Amygdala (tissue), 56 donors: ENCODE measurements around the gene MEF2D.

ENCODE experiments used
- DNase-seq, 56 donors: peaks; one replicate each; lab custom pipeline; 2025; lab: John Stamatoyannopoulos, UW

The MEF2D gene

DNA sequence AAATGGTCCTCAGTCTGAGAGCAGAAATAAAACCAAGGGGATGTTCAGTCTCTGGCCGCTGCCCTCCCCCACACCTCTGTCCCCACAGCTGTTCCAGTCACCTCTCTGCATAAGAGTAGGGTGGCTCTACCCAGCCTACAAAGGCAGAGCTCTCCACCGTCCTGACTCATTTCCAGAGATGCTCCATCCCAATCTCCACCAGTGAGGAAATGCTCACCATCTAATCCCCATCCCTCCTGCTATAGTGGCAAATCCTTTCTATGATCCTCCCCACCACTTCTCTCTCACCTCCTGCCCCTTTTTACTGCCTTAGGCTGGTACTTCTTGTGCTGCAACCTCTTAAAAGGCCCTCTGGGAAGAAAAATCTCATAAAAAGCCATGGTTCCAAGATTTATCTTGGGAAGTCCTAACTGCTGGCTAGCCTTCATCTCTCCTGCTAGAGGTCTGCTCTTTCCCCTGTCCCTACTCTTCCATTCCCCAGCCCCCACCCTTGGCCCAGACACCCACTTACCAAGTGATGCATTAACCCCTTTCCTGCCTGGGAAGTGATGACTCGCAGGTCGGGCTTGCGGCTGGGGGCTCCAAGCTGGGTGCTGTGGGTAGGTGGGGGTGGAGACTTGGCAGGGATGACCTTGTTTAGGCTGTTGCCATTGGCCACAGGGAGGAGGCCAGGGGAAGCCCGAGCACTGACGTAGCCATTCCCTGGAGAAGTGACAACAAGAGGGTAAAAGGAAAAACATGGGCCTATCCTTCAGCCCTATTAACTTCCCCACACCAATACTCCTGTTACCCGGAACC is 23.9 kb downstream of the MEF2D start:
- DNase-seq, result peak in 2 of 56 donors; percentile 16 to 41

- DNase-seq, result peak in 49 of 56 donors; percentile 29 to 86 (median 64)
Observed at GRCh38 chr1:156475568-156476500, 24.7 kb downstream of the MEF2D start.

- DNase-seq, result no peak
Observed at GRCh38 chr1:156474966-156475365, 25.6 kb downstream of the MEF2D start.

DNA sequence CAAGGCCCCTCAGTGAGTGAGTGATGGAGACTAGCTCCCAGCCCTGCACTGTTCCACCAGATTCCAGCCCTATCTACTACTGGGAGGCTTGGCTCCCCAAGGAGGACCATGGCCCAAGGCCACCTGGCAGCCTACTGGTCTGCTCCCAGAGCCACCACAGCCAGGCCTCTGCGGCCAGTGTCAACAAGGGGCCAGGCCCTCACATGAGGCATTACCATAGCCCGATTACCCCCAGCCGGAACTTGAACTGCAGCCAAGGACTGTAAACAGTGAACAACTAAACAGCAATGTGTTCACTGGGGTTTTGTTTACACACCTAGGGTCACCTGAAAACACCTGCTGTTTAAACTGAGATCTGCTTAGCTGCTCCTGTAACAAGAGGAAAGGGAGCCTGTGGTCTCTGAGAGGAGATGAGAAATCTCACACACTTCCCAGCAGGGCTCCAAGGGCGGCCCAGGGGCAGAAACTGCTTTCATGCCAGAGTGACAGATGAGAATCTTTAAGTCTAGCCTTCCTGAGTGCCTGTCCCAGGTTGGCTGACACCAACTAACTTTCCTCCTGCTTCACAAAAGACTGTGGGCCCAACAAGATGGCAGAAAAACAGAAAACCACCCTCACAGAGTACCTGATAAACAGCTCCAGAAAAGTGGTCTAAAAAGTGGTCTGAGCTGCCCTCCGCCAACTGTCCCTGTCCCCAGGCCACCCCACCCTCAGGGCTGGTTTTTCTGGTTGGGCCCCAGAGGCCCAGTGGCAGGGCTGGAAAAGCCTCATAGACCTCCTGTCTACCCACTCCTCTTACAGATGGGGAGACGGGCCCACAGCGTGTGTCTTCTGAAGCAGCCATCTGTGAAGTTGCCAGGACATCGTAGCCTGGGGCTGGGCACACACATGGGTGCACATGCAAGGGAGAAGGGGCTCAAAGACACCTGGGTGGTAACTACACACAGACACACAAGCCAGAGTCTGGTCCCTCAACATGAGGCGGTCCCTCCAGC is 28.8 kb downstream of the MEF2D start:
- no peak for DNase-seq

DNA sequence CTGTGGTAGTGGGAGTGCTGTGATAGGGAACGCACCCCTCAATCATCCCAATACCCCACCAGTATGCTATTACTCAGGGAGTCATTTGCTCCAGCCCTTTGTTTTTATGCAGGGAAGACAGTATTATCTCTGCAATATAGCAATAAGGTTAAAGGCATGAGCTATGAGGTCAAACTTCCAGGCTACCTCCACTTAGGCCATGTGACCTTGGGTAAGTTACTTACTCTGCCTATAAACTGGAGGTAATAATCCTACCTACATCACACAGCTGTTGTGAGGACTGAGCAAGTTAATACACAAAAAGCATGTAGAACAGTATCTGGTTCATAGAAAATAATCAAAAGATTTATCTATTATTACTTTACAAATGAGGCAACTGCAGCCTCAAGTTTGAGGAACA is 30.1 kb downstream of the MEF2D start:
- no peak for DNase-seq

DNA sequence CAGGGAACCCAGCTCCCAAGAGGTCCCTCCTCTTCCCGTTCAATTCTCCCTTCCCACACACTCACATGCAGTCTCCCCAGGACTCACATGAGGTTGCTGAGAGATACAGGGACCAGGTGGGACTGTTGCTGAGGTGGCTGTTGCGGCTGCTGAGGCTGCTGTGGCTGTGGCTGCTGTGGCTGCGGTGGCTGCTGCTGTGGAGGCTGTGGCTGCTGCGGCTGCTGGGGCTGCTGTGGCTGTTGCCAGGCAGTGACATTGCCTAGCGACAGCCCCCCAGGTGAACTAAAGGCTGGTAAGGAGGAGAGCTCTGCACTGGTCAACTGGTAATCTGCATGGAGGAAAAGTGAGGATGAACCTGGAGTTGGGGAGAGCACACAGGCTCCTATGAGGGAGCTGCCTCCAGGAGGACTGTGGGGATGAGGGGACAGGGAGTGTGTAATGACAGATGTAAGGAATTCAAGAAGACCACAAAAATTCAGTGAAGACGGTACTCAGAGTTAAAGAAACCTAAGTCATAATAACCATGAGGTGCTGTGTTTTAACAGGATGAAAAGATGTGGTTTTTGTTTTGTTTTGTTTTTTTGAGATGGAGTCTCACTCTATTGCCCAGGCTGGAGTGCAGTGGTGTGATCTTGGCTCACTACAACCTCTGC is 31.8 kb downstream of the MEF2D start:
- no peak for DNase-seq

DNA sequence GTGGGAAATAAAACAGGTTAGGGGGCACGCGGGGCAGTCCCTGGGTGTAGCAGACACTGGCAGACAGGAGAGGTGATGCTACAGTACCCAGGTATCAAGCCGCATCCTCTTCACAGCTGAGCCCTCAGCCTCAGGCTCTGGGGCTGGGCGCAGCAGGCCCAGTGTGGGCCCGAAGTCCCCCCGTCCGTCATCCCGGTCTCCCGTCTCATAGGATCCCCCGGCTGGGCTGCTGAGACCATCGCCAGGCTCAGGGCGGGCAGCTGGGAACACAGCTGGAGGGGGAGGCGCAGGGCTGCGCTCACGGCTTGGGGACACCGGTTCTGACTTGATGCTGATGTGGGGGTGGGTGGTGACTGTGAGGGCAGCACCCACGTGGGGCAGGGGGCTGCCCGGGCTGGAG is 32.7 kb downstream of the MEF2D start:
- DNase-seq, result no peak

DNA sequence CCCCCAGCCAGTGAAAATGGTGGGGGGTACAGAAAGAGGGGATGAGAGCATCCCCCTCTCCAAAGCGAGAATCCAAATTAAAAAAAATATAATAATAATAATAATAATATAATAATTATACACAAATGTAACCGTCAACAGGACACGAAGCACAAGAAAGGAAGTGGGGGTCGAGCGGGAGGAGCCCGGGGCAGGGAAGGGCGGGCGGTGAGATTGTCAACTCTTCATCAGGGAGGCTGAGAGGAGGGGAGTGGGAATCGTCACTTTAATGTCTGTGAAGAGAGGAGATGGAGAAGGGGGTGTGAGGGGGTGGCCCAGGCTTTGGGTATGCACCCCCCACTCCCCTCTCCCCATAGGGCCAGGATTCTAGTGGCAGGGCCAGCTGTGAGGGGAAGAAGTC is 33.2 kb downstream of the MEF2D start:
- DNase-seq, result no peak

GRCh38 chr1:156465747-156466365 is 34.7 kb downstream of the MEF2D start:
- DNase-seq, result no peak

DNA sequence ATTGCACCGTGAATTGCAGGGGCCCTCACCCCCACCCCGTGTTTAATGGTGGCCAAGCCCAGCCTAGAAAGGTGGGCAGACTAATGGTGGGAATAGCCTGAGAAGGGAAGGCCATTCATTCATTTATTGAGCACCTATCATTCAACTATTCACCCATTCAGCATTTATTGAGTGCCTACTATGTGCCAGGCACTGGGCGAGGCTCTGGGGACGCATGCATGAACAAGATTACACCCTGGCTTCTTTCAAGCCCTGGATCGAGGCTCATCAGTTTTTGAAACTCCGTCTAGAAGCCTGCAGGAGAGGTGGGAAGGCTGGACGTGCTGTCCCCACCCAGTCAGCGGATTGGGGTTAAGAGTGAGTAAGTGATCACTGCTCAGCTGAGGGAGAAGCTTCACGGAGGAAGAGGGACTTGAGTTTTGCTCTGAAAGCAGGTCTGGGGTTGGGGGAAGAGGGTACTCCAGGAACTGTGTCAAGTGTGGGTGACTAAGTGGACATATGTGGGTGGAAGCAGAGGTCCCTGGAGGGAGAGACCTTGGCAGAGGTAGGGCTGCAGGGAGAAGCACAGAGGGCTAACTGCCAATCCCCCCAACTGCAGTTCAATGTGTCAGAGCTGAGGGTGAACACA is 35.6 kb downstream of the MEF2D start:
- no peak for DNase-seq

GRCh38 chr1:156464335-156464734 is 36.2 kb downstream of the MEF2D start:
- no peak for DNase-seq

DNA sequence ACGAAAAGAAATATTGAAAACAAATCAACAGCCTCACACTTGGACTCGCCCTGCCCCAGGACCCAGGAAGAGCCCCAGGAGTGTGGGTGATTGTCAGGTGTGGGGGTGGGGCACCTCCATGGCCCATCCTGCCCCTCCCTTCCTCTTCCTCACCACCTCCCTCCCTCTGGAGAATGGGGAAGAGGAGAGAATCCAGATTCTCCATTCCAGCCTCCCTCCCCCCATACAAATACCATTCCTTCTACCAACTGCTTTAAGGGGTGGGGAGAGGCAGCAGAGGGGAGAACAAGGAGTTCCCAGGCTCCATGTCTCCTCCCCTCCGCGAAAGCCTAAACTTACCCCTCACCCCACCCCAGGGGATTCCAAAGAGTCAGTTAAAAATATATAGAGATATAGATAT is 36.7 kb downstream of the MEF2D start:
- no peak for DNase-seq

- DNase-seq, result no peak
Observed at GRCh38 chr1:156462954-156463795, 37.4 kb downstream of the MEF2D start.

- DNase-seq, result no peak
Observed at GRCh38 chr1:156461781-156462647, 38.6 kb downstream of the MEF2D start.

- no peak for DNase-seq
Observed at GRCh38 chr1:156461109-156461508, 39.5 kb downstream of the MEF2D start.

GRCh38 chr1:156460525-156460924 is 40.0 kb downstream of the MEF2D start:
- DNase-seq, result no peak

GRCh38 chr1:156458181-156458503 is 42.4 kb downstream of the MEF2D start:
- DNase-seq, result no peak
